ENCODE data around the gene LRRC72. TPM values are rescaled to one million over a fixed set of nuclear protein-coding genes. Genes with fewer than 3 reads are reported as not detected.
"Not testable (repeated sequence)": the region's sequence is repeated elsewhere in the genome, so short reads cannot be mapped to it uniquely, and the experiment has no call there.

Gene LRRC72
- not detected for polyA plus RNA-seq (ENCODE audit: insufficient read length in 4 of 4)

- DNase-seq (ENCODE audit: low read depth in 4 of 4, low spot score in 3 of 4): no peak
Observed at GRCh38 chr7:16526742-16527540, at the start of gene LRRC72. LRRC72 (plus strand) TSS chr7:16526825; CDS start chr7:16526953, 128 bp downstream.

- DNase-seq (ENCODE audit: low read depth in 4 of 4, low spot score in 3 of 4): no peak
Observed at GRCh38 chr7:16479161-16479560, 47.5 kb upstream of the LRRC72 start.

DNA sequence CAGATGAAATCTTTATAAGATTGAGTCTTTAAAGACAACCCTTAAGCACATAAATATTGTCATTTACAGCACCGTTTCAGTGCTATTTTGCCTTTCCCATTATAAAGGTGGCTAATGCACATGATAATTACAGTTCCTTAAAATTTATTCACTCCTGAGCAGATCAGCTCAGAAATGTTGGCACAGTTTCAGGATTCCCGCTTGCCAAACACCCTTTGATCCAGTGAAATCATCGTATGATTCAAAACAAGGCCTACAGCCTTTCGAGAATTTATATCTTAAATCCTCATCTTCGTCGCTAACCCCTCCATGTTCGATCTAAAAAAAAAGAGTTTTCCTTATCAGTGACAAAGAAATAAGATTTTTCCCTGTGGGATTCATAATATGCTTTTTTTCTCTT is 47.0 kb upstream of the LRRC72 start:
- no peak for DNase-seq (ENCODE audit: low read depth in 4 of 4, low spot score in 3 of 4)

DNA sequence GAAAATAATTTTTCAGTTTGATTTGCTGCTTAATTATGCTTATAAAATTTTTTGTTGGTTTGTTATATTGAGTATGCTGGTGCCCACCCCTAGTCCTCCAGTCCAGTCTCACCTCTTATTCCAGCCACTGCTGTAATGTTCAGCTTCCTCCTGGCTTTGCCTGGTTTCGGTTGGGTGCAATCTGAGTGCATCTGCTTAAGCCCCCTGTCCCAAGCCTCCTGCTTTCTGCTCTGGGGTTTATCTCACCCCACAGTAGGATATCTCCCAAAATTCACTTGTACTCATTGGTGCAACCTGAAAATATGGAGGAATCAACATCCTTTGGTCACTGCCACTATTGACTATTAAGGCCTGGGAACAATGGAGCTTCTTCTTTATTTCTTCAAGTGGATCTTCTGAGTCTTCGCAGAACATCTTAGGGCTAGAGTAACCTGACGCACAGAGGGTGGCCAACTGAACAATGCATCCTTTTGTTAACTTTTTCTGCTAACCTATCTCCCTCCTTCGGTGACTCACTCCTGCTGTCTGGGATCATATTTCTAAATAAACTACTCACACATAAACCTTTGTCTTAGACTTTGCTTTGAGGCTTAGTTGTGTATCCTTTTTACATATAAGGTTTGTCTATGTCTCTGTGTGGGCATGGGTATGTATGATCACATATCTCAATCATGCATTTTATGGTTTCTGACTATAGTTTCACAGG is 42.0 kb upstream of the LRRC72 start:
- no peak for DNase-seq (ENCODE audit: low read depth in 4 of 4, low spot score in 3 of 4)

GRCh38 chr7:16491148-16491547 is 35.5 kb upstream of the LRRC72 start:
- DNase-seq (ENCODE audit: low read depth in 4 of 4, low spot score in 3 of 4): no peak

DNA sequence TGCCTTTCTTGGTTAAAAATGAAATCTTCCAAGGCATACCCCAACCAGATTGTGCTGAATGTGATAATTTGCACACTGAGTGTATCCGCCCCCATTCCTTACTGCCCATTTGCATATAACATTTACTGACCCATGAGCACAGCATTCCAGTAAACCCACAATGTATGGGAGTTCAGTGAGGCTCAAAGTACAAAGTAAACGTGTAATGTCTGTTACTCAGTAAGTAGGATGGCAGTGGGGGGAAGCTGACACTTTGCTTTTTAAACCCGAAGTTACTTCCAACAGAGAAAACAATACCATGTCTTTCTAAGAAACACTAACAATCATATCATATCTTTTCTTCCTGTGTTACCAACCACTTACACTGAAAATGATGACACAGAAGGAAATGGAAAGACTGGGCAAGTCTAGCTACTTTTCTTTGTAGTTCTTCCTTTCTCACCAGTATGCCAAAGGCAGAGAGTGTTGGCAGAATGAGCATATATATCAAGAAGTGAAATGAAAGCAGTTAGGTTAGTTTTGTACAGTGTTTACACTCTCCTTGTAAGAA is 34.0 kb upstream of the LRRC72 start:
- peak in 3 of 4 donors; percentile 12 to 20 (median 14) for DNase-seq (ENCODE audit: low read depth in 4 of 4, low spot score in 3 of 4)

- no peak for DNase-seq (ENCODE audit: low read depth in 4 of 4, low spot score in 3 of 4)
Observed at GRCh38 chr7:16493266-16493665, 33.4 kb upstream of the LRRC72 start.

DNA sequence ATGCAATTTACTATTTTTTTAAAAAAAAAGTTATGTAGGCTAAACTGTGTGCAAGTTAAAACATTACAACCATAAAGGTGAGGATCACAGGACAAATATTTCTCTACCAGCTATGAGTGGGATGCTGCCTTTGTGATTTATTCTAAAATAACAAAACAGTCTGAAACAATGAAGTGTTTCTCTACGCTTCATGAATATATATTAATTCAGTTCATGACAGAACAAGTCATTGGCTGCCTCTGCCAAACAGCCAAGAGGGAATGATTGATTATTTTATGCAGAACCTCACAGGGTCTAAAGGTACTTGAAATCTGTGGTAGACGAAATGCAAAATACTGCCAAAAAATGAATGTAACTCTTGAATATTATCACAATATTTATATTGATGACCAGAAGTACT is 32.1 kb upstream of the LRRC72 start:
- DNase-seq (ENCODE audit: low read depth in 4 of 4, low spot score in 3 of 4): no peak

GRCh38 chr7:16494955-16495719 is 31.5 kb upstream of the LRRC72 start:
- no peak for DNase-seq (ENCODE audit: low read depth in 4 of 4, low spot score in 3 of 4)

- DNase-seq (ENCODE audit: low read depth in 4 of 4, low spot score in 3 of 4): no peak
Observed at GRCh38 chr7:16498122-16498521, 28.5 kb upstream of the LRRC72 start.

- DNase-seq (ENCODE audit: low read depth in 4 of 4, low spot score in 3 of 4): no peak
Observed at GRCh38 chr7:16502303-16502702, 24.3 kb upstream of the LRRC72 start.

- no peak for DNase-seq (ENCODE audit: low read depth in 4 of 4, low spot score in 3 of 4)
Observed at GRCh38 chr7:16504019-16504418, 22.6 kb upstream of the LRRC72 start.

DNA sequence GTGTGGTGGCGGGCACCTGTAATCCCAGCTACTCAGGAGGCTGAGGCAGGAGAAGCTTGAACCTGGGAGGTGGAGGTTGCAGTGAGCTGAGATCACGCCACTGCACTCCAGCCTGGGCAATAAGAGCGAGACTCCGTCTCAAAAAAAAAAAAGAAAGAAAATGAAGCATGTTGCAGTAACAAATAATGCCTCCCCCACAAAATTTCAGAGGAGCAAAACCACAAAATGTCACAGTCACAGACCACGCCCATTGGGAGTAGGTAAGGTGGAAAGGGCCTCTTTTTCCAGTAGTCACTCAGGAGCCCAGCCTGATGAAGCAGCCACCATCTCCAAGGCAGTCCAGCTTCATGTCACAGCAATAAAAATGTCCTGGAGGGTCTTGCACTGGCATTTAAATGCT is 20.2 kb upstream of the LRRC72 start:
- DNase-seq (ENCODE audit: low read depth in 4 of 4, low spot score in 3 of 4): not testable (repeated sequence)

GRCh38 chr7:16509829-16510228 is 16.8 kb upstream of the LRRC72 start:
- DNase-seq (ENCODE audit: low read depth in 4 of 4, low spot score in 3 of 4): no peak

DNA sequence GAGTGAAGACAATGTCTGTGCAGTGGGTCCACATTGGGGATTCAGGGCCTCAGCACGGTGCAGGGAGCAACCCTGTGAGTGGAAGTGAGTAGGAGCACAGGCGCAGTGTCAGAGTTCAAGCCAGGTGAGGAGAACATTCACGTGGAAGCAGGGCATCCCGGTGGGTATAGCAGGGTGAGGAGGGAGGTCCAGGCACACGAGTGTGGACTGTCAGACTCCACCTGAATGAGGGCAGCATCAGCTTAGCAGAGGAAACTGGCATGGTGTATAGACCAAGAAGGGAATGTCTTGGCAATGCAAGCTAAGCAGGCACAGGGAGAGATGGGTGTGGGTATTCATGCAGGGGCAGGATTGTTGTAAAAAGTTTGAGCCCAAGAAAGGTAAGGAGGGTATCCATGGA is 15.3 kb upstream of the LRRC72 start:
- no peak for DNase-seq (ENCODE audit: low read depth in 4 of 4, low spot score in 3 of 4)

DNA sequence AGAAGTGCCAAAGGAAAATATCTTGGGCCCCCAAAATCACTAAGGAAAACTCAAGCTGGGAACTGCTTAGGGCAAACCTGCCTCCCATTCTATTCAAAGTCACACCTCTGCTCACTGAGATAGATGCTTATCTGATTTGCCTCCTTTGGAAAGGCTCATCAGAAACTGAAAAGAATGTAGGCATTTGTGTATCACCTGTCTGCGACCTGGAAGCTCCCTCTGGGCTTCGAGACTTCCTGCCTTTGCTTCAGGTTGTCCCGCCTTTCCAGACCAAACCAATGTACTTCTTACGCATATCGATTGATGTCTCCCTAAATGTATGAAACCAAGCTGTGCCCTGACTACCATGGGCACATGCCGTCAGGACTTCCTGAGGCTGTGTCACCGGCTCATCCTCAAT is 14.5 kb upstream of the LRRC72 start:
- no peak for DNase-seq (ENCODE audit: low read depth in 4 of 4, low spot score in 3 of 4)

GRCh38 chr7:16514271-16514670 is 12.4 kb upstream of the LRRC72 start:
- no peak for DNase-seq (ENCODE audit: low read depth in 4 of 4, low spot score in 3 of 4)

DNA sequence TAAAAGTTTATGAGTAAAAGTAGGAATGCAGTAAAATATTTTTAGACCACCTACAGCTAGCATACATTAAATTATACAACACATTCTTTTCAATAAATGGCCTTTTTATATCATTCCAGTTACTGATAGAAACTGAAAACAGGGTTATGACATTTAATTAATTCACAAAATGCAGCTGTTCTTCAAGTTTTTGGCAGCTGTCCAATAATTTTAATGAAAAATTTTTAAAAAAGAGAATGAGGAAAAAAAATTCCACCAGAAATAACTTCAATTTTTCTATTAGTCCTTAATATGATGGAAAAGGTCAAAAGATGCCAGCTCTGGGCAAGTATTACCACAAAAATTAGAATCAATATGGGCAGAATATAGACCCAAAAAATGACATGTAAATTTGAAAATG is 11.9 kb upstream of the LRRC72 start:
- DNase-seq (ENCODE audit: low read depth in 4 of 4, low spot score in 3 of 4): no peak

GRCh38 chr7:16515785-16516685 is 10.6 kb upstream of the LRRC72 start:
- no peak for DNase-seq (ENCODE audit: low read depth in 4 of 4, low spot score in 3 of 4)

DNA sequence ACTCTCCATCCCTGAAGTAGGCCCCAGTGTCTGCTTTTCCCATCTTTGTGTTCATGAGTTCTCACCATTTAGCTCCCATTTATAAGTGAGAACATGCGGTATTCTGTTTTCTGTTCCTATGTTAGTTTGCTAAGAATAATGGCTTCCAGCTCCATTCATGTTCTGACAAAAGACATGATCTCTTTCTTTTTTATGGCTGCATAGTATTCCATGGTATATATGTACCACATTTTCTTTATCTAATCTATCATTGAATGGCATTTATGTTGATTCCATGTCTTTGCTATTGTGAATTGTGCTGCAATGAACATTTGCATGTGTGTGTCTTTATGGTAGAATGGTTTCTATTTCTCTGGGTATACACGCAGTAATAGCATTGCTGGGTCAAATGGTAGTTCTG is 6.6 kb upstream of the LRRC72 start:
- DNase-seq (ENCODE audit: low read depth in 4 of 4, low spot score in 3 of 4): not testable (repeated sequence)
